T-helper 17 cell (primary cell): ENCODE results near the gene NLRC5. TPM values are rescaled to one million over a fixed set of nuclear protein-coding genes. Genes with fewer than 3 reads are reported as not detected.
A peak's percentile ranks its signal among the peaks of the same experiment; 100 is the strongest.

Experiments
- ATAC-seq: fragments of 150-1000 bp; cut with Tn5 transposase; 2 replicates; pipeline ENCODE4 v1.10.0; 2021; ENCODE audit warnings: mild to moderate bottlenecking, moderate library complexity
- DNase-seq, 3 donors: peaks; one replicate each; pipeline versions ENCODE4 v3.0.0 to v3.0.0-alpha.2; 2020 to 2021
- H3K9me3 ChIP-seq: one replicate; pipeline ENCODE4 v1.7.0; 2013; ENCODE audit warnings: low read length, mild to moderate bottlenecking; ENCODE audit not compliant: control insufficient read depth, poor library complexity, severe bottlenecking
- H3K27ac Mint-ChIP-seq: one replicate; pipeline ENCODE4 v1.8.0; 2022; ENCODE audit warnings: mild to moderate bottlenecking, moderate library complexity, mixed read lengths
- H3K27me3 Mint-ChIP-seq: one replicate; pipeline ENCODE4 v1.8.0; 2022; ENCODE audit warnings: mixed read lengths
- H3K36me3 Mint-ChIP-seq: one replicate; pipeline ENCODE4 v1.8.0; 2022; ENCODE audit warnings: low read depth, mixed read lengths
- H3K4me1 Mint-ChIP-seq: one replicate; pipeline ENCODE4 v1.8.0; 2022; ENCODE audit warnings: mild to moderate bottlenecking, mixed read lengths
- H3K4me3 Mint-ChIP-seq: one replicate; pipeline ENCODE4 v1.8.0; 2022; ENCODE audit warnings: mild to moderate bottlenecking, moderate library complexity, mixed read lengths
- total RNA-seq, 4 donors: library from RNA in 2 of 4; stranded (reverse) in 2 of 4; gene quantifications; one replicate each; pipeline ENCODE4 v1.2.3 and lab custom pipeline; 2022 to 2026

The NLRC5 gene
- total RNA-seq, 2 donors from 2014 or later: 381 to 578 TPM

DNA sequence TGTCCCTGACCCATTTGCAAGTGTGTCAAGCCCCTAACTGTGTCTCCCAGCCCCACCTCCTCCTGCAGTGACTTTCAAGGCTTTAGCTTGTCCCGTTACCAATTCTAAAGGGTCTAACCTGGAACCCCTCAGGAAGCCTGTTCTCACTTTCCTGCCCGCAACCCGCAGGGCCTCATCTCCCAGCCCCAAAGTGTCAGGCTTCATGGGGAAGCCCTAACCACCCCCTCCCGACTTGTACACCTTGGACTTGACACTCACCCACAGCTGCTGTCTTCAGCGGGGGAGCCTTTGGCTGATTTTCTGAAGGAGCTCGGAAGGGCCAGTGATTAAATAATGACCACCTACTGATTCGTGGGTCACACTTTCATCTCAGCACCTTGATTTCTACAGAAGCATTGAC lies 33.1 kb downstream of the NLRC5 start:
- peaks cover 77% of the 10 kb centered on the region for H3K4me1 Mint-ChIP-seq
- DNase-seq (no peak), ATAC-seq (no peak)
- H3K27me3 Mint-ChIP-seq: no peaks in the 10 kb centered on the region
- H3K36me3 Mint-ChIP-seq: peaks cover 21% of the 10 kb centered on the region
- peak overlapping the region; percentile 94 for H3K27ac Mint-ChIP-seq
- H3K9me3 ChIP-seq: no peaks in the 10 kb centered on the region
- H3K4me3 Mint-ChIP-seq: peak overlapping the region; percentile 89

DNA sequence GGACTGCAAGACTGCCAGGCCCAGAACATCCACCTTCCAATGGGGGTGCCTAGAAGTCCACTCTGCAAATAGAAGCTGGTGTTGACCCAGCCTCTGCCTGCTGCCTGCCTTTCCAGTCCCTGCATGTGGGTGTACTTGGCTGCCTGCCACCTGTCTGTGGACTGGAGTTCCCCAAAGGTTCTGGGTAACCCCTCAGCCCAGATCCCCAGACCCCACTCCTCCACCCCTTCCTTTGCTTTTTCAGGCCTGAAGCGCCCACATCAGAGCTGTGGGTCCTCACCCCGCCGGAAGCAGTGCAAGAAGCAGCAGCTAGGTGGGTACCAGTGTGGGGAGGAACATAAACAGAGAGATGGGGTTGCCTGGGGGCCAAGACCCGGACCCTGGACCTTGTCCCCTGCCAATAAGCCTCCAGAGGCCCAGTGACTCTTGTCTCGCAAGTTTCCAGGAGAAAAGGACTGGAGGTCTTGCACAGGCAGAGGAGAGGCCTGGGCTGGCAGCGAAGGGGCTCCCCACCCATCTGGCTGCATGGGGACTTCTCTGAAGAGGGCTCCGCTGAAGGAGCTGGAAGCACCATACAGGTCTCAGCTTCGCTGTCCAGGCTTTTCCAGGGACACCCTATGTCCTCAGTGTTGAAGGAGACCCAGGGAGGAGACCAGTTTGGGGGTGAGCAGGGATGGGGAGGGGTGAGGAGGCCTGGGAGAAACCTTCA lies 34.3 kb downstream of the NLRC5 start:
- peaks cover 77% of the 10 kb centered on the region for H3K4me1 Mint-ChIP-seq
- H3K4me3 Mint-ChIP-seq: peak overlapping the region; percentile 89
- peak overlapping the region; percentile 94 for H3K27ac Mint-ChIP-seq
- no peaks in the 10 kb centered on the region for H3K9me3 ChIP-seq
- no peaks in the 10 kb centered on the region for H3K27me3 Mint-ChIP-seq
- H3K36me3 Mint-ChIP-seq: peaks cover 16% of the 10 kb centered on the region
- ATAC-seq (peak; percentile 98), DNase-seq (peak; percentile 46 to 77 (median 73))

DNA sequence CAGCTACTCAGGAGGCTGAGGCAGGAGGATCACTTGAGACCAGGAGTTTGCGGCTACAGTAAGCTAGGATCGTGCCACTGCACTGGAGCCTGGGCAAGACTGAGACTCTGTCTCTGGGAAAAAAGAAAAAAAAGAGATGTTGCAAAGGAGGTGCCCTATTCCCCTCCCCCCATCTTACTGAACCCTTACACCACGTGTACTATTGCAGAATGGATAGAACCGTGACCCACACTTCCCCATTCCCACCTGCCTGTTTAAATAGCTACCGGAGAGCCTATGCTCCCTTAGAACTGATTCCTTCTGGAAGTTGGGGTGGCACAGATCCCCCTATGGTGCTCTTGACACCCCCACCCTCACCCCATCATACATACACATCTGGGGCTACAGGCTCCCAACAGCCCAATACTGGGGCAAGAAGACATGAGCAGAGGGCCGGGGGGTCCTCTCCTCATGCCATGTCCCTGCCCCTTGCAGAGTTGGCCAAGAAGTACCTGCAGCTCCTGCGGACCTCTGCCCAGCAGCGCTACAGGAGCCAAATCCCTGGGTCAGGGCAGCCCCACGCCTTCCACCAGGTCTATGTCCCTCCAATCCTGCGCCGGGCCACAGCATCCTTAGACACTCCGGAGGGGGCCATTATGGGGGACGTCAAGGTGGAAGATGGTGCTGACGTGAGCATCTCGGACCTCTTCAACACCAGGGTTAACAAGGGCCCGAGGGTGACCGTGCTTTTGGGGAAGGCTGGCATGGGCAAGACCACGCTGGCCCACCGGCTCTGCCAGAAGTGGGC lies 35.7 kb downstream of the NLRC5 start:
- no peaks in the 10 kb centered on the region for H3K9me3 ChIP-seq
- ATAC-seq (no peak), DNase-seq (no peak)
- Mint-ChIP-seq H3K27me3 (no peaks in the 10 kb centered on the region), H3K27ac (peak overlapping the region; percentile 94), H3K4me1 (peaks cover 71% of the 10 kb centered on the region), H3K36me3 (peaks cover 10% of the 10 kb centered on the region), H3K4me3 (peak overlapping the region; percentile 62)

DNA sequence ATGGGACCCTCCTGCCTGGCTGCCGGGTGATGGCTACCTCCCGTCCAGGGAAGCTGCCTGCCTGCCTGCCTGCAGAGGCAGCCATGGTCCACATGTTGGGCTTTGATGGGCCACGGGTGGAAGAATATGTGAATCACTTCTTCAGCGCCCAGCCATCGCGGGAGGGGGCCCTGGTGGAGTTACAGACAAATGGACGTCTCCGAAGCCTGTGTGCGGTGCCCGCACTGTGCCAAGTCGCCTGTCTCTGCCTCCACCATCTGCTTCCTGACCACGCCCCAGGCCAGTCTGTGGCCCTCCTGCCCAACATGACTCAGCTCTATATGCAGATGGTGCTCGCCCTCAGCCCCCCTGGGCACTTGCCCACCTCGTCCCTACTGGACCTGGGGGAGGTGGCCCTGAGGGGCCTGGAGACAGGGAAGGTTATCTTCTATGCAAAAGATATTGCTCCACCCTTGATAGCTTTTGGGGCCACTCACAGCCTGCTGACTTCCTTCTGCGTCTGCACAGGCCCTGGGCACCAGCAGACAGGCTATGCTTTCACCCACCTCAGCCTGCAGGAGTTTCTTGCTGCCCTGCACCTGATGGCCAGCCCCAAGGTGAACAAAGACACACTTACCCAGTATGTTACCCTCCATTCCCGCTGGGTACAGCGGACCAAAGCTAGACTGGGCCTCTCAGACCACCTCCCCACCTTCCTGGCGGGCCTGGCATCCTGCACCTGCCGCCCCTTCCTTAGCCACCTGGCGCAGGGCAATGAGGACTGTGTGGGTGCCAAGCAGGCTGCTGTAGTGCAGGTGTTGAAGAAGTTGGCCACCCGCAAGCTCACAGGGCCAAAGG lies 36.8 kb downstream of the NLRC5 start:
- Mint-ChIP-seq H3K4me1 (peaks cover 67% of the 10 kb centered on the region), H3K27ac (peak overlapping the region; percentile 88), H3K4me3 (no peak overlapping the region), H3K27me3 (no peaks in the 10 kb centered on the region), H3K36me3 (peaks cover 4% of the 10 kb centered on the region)
- no peak for DNase-seq
- H3K9me3 ChIP-seq: no peaks in the 10 kb centered on the region
- no peak for ATAC-seq

DNA sequence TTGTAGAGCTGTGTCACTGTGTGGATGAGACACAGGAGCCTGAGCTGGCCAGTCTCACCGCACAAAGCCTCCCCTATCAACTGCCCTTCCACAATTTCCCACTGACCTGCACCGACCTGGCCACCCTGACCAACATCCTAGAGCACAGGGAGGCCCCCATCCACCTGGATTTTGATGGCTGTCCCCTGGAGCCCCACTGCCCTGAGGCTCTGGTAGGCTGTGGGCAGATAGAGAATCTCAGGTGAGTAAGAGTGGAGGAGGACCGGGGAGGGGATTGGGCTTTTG lies 37.4 kb downstream of the NLRC5 start:
- H3K4me3 Mint-ChIP-seq: no peak overlapping the region
- peaks cover 4% of the 10 kb centered on the region for H3K36me3 Mint-ChIP-seq
- H3K9me3 ChIP-seq: no peaks in the 10 kb centered on the region
- H3K27ac Mint-ChIP-seq: peak overlapping the region; percentile 88
- peaks cover 66% of the 10 kb centered on the region for H3K4me1 Mint-ChIP-seq
- DNase-seq (no peak), ATAC-seq (no peak)
- H3K27me3 Mint-ChIP-seq: no peaks in the 10 kb centered on the region

DNA sequence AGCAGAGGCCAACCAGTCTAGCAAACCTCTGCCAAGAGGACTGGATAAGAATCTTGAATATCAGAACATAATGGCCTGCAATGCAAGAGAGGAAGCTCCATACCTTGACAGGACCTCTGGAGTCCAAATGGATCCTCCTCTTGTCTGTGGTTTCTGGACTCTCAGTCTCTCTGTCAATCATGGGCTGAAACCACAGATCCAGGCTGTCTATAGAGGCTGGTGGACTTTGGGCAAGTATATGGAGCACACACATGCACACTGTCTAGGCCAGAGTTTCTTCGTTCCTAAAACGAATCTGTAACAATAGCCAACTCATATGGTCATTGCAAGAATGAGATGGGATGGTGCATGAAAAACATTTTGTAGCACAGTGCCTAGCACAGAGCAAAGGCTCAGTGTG lies 37.7 kb downstream of the NLRC5 start:
- H3K4me1 Mint-ChIP-seq: peaks cover 64% of the 10 kb centered on the region
- peak overlapping the region; percentile 88 for H3K27ac Mint-ChIP-seq
- H3K27me3 Mint-ChIP-seq: no peaks in the 10 kb centered on the region
- no peak overlapping the region for H3K4me3 Mint-ChIP-seq
- peaks cover 2% of the 10 kb centered on the region for H3K36me3 Mint-ChIP-seq
- no peak for ATAC-seq
- H3K9me3 ChIP-seq: no peaks in the 10 kb centered on the region
- no peak for DNase-seq

DNA sequence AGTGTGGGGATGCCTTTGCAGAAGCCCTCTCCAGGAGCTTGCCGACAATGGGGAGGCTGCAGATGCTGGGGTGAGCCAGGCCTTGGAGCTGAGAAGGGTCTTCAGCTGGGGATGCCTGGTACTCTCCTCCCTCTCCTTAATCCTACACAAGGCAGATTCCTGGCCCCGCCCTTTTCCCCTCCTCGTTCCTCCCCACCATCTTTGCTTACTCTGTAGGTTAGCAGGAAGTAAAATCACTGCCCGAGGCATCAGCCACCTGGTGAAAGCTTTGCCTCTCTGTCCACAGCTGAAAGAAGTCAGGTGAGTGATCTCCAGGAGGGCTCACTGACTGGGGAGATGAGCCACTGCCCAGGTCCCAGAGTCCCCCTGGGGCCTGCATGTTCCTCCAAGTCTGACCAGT lies 38.7 kb downstream of the NLRC5 start:
- no peaks in the 10 kb centered on the region for H3K9me3 ChIP-seq
- ATAC-seq: no peak
- Mint-ChIP-seq H3K4me1 (peaks cover 56% of the 10 kb centered on the region), H3K27ac (peak overlapping the region; percentile 88), H3K36me3 (peaks cover 2% of the 10 kb centered on the region), H3K27me3 (no peaks in the 10 kb centered on the region), H3K4me3 (no peak overlapping the region)
- no peak for DNase-seq

DNA sequence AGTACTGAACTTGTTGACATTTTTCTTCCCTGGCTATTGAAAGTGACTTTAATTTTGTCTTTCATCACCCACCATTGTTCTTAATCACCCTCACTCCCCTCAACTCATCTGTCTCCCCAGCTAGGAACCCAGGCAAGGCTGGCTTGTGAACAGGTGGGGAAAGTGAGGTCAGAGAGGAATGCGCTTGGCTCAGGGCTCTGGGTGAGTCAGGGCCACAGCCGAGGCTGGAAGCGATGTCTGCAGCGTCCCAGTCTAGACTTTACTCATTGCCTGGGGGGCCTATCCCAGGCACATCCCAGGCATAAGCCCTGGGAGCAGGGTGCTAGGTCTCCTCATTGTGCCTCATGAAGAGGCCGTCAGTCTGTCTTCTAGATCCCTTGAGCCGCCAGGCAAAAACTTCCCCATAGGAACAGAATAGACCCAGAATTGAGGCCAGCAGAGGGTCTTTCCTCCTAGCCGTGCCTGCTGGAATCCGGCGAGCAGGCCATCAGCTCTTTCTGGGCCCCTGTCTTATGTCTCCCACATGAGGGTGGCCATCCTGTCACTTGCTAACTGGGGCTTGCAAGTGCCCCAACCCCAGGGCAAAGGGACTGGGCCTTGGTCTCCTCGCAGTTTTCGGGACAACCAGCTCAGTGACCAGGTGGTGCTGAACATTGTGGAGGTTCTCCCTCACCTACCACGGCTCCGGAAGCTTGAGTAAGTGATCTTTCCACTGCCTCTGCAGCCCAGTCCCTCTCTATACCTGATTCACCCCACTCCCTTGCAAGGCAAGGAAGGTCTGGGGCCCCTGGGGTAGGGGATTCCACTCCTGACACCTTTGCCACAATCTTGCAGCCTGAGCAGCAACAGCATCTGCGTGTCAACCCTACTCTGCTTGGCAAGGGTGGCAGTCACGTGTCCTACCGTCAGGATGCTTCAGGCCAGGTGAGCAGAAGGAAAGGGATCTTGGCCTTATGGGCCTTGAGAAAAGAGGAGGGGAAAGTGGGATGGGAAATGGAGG lies 40.1 kb downstream of the NLRC5 start:
- DNase-seq (no peak), ATAC-seq (no peak)
- H3K4me1 Mint-ChIP-seq: peaks cover 48% of the 10 kb centered on the region
- H3K36me3 Mint-ChIP-seq: peaks cover 5% of the 10 kb centered on the region
- peak overlapping the region; percentile 0 for H3K27ac Mint-ChIP-seq
- no peaks in the 10 kb centered on the region for H3K27me3 Mint-ChIP-seq
- no peak overlapping the region for H3K4me3 Mint-ChIP-seq
- no peaks in the 10 kb centered on the region for H3K9me3 ChIP-seq

DNA sequence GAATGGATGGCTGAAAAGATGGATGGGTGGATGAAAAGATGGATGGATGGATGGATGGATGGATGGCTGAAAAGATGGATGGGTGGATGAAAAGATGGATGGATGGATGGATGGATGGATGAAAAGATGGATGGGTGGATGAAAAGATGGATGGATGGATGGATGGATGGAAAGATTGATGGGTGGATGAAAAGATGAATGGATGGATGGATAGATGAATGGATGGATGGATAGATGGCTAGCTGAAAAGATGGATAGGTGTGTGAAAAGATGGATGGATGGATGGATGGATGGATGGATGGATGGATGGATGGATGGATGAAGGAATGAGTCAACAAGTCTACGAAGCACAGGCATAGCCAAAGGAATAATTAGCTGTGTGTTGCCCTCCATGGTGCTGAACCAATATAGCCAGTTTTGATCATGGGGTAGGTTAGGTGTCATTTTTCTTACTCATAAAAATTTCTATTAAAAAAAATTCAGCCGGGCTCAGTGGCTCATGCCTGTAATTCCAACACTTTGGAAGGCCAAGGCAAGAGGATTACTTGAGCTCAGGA lies 41.1 kb downstream of the NLRC5 start:
- ATAC-seq: no peak
- Mint-ChIP-seq H3K4me3 (no peak overlapping the region), H3K4me1 (peaks cover 49% of the 10 kb centered on the region)

DNA sequence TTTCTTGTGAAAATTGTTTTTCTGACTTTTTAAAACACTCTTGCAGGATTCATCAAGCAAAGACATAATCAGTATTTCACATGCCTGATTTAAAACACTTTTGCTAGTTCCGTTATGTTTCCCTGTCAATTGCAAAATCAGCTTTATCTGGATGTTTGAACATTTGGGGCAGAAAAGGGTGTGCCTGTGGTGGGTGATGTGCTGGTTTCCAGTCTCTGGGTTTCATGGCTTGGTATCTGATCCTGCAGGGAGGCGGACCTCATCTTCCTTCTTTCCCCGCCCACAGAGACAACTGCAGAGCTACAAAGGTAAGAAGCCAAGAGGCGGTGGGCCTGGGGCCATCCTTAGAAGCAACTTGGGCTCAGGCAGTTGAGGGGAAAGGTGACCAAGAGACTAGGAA lies 41.8 kb downstream of the NLRC5 start:
- Mint-ChIP-seq H3K4me1 (peaks cover 49% of the 10 kb centered on the region), H3K27ac (peak overlapping the region; percentile 87), H3K36me3 (peaks cover 14% of the 10 kb centered on the region), H3K4me3 (peak overlapping the region; percentile 5), H3K27me3 (no peaks in the 10 kb centered on the region)
- H3K9me3 ChIP-seq: no peaks in the 10 kb centered on the region
- no peak for DNase-seq
- no peak for ATAC-seq

More for the DNA sequence above, 41.1 kb downstream of the NLRC5 start:
- no peak for DNase-seq
- H3K36me3 Mint-ChIP-seq: peaks cover 10% of the 10 kb centered on the region
- no peaks in the 10 kb centered on the region for H3K27me3 Mint-ChIP-seq
- H3K9me3 ChIP-seq: no peaks in the 10 kb centered on the region
- peak overlapping the region; percentile 0 for H3K27ac Mint-ChIP-seq

DNA sequence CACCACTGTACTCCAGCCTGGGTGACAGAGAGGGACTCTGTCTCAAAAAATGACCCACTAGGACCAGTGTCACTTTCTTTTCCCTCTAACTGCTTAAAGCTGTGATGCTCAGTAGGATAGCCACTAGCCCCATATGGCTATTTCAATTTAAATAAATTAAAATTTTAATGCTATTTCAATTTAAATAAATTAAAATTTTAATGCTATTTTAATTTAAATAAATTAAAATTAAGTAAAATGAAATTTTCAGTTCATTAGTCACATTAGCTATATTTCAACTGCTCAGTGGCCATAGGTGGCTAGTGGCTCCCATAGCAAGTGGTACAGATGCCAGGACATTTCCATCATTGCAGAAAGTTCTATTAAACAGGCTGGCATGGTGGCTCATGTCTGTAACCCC lies 43.0 kb downstream of the NLRC5 start:
- peak overlapping the region; percentile 87 for H3K27ac Mint-ChIP-seq
- no peak overlapping the region for H3K4me3 Mint-ChIP-seq
- DNase-seq: no peak
- peaks cover 16% of the 10 kb centered on the region for H3K36me3 Mint-ChIP-seq
- H3K9me3 ChIP-seq: no peaks in the 10 kb centered on the region
- ATAC-seq: no peak
- H3K27me3 Mint-ChIP-seq: no peaks in the 10 kb centered on the region
- peaks cover 47% of the 10 kb centered on the region for H3K4me1 Mint-ChIP-seq

DNA sequence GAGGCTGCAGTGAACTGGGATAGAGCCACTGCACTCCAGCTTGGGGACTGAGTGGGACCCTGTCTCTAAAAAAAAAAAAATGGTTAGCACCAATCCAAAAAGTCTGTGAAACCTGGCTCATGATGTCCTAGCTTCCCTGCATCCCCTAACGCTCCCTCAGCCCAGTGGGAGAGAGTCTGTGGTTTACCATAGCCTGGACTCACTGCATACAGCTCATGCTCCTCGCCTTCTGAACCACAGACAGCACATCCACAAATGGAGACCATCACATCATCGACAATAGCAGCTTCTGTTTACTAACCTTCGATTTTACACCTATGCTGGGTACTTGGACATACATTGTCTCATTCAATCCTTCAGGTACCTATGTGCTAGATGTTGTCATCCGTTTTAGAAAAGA lies 43.6 kb downstream of the NLRC5 start:
- Mint-ChIP-seq H3K4me1 (peaks cover 45% of the 10 kb centered on the region), H3K4me3 (no peak overlapping the region), H3K27ac (peak overlapping the region; percentile 95), H3K27me3 (no peaks in the 10 kb centered on the region), H3K36me3 (peaks cover 16% of the 10 kb centered on the region)
- no peak for DNase-seq
- no peaks in the 10 kb centered on the region for H3K9me3 ChIP-seq
- no peak for ATAC-seq
